Measurements from ENCODE around the gene PKD2. TPM values are rescaled to one million over a fixed set of nuclear protein-coding genes. Genes with fewer than 3 reads are reported as not detected.

PKD2 gene
- total RNA-seq, 1 experiment from 2014 or later = 30.4 TPM

GRCh38 chr4:88097781-88098180, 90.3 kb downstream of the PKD2 start:
- H3K27ac Mint-ChIP-seq (ENCODE audit: unreplicated experiment) = no peak overlapping the region
- H3K4me1 Mint-ChIP-seq (ENCODE audit: low read depth, unreplicated experiment) = no peaks in the 10 kb centered on the region
- intact Hi-C loops (cut with micrococcal nuclease; ENCODE audit: unreplicated experiment) = no loop called here
- BruUV-seq (replicated peaks) = no TSS peak
- CTCF ChIA-PET = interaction anchor here (0.5 kb wide), 1 partner anchor 245 kb away, joined by 3 read pairs; no protein-coding TSS in a partner anchor
- H3K27me3 Mint-ChIP-seq (ENCODE audit: unreplicated experiment) = no peaks in the 10 kb centered on the region
- no peaks in the 10 kb centered on the region for H3K9me3 Mint-ChIP-seq (ENCODE audit: low read depth, unreplicated experiment)
- no peak for TF ChIP-seq CTCF (IDR thresholded peaks at IDR 0.05; ENCODE audit: unreplicated experiment)
- no peaks in the 10 kb centered on the region for H3K36me3 Mint-ChIP-seq (ENCODE audit: insufficient read depth, unreplicated experiment)
- no peak overlapping the region for H3K4me3 Mint-ChIP-seq (ENCODE audit: low read depth, unreplicated experiment)
- no peak for DNase-seq

DNA sequence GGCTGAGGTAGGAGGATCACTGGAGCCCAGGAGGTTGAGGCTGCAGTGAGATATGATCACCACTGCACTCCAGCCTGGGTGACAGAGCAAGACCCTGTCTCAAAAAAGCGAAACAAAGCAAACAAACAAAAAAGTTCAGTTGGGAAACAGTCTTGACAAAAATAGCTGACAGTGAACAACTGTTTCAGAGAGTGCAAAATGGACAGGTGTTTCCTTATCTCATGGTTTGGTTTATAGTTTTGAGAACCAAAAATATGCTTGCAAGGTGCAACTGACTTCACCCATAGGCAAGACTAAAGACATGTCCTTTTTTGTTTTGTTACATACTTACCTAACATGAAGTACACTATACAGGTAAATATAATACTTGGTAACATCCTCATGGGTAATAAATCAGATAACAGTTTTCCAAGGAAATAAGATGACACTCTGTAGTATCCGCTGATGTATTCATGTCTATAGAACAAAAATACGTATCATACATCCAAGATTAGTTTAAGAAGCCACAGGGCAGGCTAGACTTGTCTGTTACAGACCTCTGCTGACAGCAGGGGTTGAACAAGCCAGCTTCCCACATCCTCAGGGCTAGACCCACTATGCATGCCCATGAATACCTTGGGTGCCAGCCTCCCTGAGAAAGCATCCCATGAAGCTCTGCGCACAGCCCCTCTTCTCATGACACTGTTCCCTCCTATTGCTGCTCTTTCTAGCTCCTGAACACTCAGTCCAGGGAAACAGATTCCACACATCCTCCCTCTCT, 91.7 kb downstream of the PKD2 start:
- BruUV-seq (replicated peaks) = no TSS peak
- TF ChIP-seq CTCF (IDR thresholded peaks at IDR 0.05; ENCODE audit: unreplicated experiment) = no peak
- Mint-ChIP-seq H3K4me3 (ENCODE audit: low read depth, unreplicated experiment) (no peak overlapping the region), H3K36me3 (ENCODE audit: insufficient read depth, unreplicated experiment) (no peaks in the 10 kb centered on the region), H3K4me1 (ENCODE audit: low read depth, unreplicated experiment) (no peaks in the 10 kb centered on the region), H3K9me3 (ENCODE audit: low read depth, unreplicated experiment) (no peaks in the 10 kb centered on the region), H3K27me3 (ENCODE audit: unreplicated experiment) (no peaks in the 10 kb centered on the region), H3K27ac (ENCODE audit: unreplicated experiment) (no peak overlapping the region)
- DNase-seq = no peak
- intact Hi-C loops (cut with micrococcal nuclease; ENCODE audit: unreplicated experiment) = no loop called here
- CTCF ChIA-PET = no interaction called here

- no peak for TF ChIP-seq CTCF (IDR thresholded peaks at IDR 0.05; ENCODE audit: unreplicated experiment)
These were observed 93.7 kb downstream of the PKD2 start for GRCh38 chr4:88101165-88101564.

DNA sequence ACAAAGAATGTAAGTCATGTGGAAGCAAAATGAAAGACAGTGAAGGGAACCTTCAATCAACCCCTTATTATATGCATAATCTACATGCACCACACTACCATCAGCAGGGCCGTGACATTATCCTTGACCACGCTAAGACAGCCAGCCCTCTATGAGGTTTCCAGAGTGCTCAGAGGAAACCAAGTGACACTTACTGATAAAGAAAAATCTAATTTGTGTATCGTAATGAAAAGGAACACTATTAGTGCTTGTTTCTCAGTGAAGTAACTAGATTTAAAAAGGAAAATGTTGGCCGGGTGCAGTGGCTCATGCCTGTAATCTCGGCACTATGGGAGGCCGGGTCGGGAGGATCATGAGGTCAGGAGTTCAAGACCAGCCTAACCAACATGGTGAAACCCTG, 94.6 kb downstream of the PKD2 start:
- no peak overlapping the region for H3K4me3 Mint-ChIP-seq (ENCODE audit: low read depth, unreplicated experiment)
- BruUV-seq (replicated peaks) = no TSS peak
- intact Hi-C loops (cut with micrococcal nuclease; ENCODE audit: unreplicated experiment) = no loop called here
- H3K27me3 Mint-ChIP-seq (ENCODE audit: unreplicated experiment) = no peaks in the 10 kb centered on the region
- H3K4me1 Mint-ChIP-seq (ENCODE audit: low read depth, unreplicated experiment) = peaks cover 23% of the 10 kb centered on the region
- CTCF ChIA-PET = interaction anchor here (0.7 kb wide), 1 partner anchor 121 kb away, joined by 3 read pairs; no protein-coding TSS in a partner anchor
- no peak overlapping the region for H3K27ac Mint-ChIP-seq (ENCODE audit: unreplicated experiment)
- DNase-seq = no peak
- no peaks in the 10 kb centered on the region for H3K9me3 Mint-ChIP-seq (ENCODE audit: low read depth, unreplicated experiment)
- TF ChIP-seq CTCF (IDR thresholded peaks at IDR 0.05; ENCODE audit: unreplicated experiment) = no peak
- no peaks in the 10 kb centered on the region for H3K36me3 Mint-ChIP-seq (ENCODE audit: insufficient read depth, unreplicated experiment)

More at GRCh38 chr4:88101165-88101564, 93.7 kb downstream of the PKD2 start:
- intact Hi-C loops (cut with micrococcal nuclease; ENCODE audit: unreplicated experiment) = no loop called here
- no peak overlapping the region for H3K27ac Mint-ChIP-seq (ENCODE audit: unreplicated experiment)
- no peak for DNase-seq
- H3K4me3 Mint-ChIP-seq (ENCODE audit: low read depth, unreplicated experiment) = no peak overlapping the region
- BruUV-seq (replicated peaks) = no TSS peak
- no peaks in the 10 kb centered on the region for H3K36me3 Mint-ChIP-seq (ENCODE audit: insufficient read depth, unreplicated experiment)
- CTCF ChIA-PET = no interaction called here
- H3K4me1 Mint-ChIP-seq (ENCODE audit: low read depth, unreplicated experiment) = peaks cover 14% of the 10 kb centered on the region
- H3K9me3 Mint-ChIP-seq (ENCODE audit: low read depth, unreplicated experiment) = no peaks in the 10 kb centered on the region
- H3K27me3 Mint-ChIP-seq (ENCODE audit: unreplicated experiment) = no peaks in the 10 kb centered on the region
